Measurements from ENCODE around the gene DUOX1. TPM values are rescaled to one million over a fixed set of nuclear protein-coding genes. Genes with fewer than 3 reads are reported as not detected.

The DUOX1 gene
- total RNA-seq, 2 experiments from 2014 or later = not detected

DNA sequence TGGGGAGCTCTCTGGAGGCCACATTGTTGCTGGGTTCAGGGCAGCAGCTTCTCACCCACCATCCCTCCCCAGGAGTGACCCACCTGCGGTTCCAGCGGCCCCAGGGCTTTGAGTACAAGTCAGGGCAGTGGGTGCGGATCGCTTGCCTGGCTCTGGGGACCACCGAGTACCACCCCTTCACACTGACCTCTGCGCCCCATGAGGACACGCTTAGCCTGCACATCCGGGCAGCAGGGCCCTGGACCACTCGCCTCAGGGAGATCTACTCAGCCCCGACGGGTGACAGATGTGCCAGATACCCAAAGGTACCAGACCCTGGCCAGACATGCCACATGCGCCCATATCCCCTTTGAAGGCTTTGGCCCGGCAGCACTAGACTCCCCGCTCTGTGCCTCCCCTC, 31.9 kb downstream of the DUOX1 start:
- peaks cover 1% of the 10 kb centered on the region for H3K36me3 Mint-ChIP-seq (ENCODE audit: low read depth)
- H3K4me3 Mint-ChIP-seq = no peak overlapping the region
- H3K27ac Mint-ChIP-seq = no peak overlapping the region
- H3K27me3 Mint-ChIP-seq = no peaks in the 10 kb centered on the region
- intact Hi-C loops (cut with micrococcal nuclease) = no loop called here
- ATAC-seq = no peak
- ChIA-PET POLR2A (interaction anchor here (1.6 kb wide), 1 partner anchor 38 kb away, joined by 3 read pairs; no protein-coding TSS in a partner anchor), CTCF (interaction anchor here (1.2 to 2.5 kb wide), 5 partner anchors 10 to 223 kb away, joined by 3 to 9 read pairs (median 4); no protein-coding TSS in a partner anchor)
- peaks cover 16% of the 10 kb centered on the region for H3K4me1 Mint-ChIP-seq (ENCODE audit: low read depth)
- H3K9me3 Mint-ChIP-seq = no peaks in the 10 kb centered on the region
- DNase-seq = no peak
- TF ChIP-seq, protein P1, sequence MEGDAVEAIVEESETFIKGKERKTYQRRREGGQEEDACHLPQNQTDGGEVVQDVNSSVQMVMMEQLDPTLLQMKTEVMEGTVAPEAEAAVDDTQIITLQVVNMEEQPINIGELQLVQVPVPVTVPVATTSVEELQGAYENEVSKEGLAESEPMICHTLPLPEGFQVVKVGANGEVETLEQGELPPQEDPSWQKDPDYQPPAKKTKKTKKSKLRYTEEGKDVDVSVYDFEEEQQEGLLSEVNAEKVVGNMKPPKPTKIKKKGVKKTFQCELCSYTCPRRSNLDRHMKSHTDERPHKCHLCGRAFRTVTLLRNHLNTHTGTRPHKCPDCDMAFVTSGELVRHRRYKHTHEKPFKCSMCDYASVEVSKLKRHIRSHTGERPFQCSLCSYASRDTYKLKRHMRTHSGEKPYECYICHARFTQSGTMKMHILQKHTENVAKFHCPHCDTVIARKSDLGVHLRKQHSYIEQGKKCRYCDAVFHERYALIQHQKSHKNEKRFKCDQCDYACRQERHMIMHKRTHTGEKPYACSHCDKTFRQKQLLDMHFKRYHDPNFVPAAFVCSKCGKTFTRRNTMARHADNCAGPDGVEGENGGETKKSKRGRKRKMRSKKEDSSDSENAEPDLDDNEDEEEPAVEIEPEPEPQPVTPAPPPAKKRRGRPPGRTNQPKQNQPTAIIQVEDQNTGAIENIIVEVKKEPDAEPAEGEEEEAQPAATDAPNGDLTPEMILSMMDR (IDR thresholded peaks at IDR 0.05) = no peak

DNA sequence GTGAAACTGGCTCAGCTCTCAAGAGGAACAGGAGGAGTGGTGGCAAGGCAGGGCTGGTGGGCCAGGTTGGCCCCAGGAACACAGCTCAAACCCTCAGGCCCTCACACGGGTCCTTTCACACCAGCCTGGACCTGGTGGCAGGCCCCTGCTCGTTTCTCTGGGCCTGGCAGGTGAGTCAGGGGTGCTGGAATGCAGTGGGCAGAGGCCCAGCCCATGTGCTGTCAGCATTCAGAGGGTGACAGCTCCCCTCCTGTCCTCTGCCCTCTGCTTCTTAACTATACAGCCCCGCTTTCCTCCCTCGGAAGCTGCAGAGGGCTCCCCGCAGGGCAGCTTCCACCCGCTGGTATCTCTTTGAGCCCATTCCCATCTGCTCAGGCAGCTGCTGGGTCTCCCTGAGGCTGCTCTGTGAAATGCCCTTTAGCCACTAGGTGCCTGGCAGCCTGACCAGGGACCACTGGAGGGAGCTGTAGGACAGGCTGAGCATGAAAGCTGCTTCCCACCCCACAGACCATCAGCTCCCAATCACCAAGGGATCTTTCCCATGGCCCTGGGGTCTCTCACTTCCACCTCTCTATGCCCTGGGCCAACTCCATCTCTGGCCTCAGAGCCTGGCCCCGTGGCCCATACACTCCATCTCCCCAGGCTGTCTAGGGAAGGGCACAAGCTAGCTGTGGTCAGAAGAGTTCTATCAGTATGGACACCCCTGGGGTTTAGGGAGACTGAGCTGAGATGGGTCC, 33.1 kb downstream of the DUOX1 start:
- Mint-ChIP-seq H3K27me3 (no peaks in the 10 kb centered on the region), H3K4me3 (no peak overlapping the region), H3K36me3 (ENCODE audit: low read depth) (peaks cover 1% of the 10 kb centered on the region), H3K9me3 (no peaks in the 10 kb centered on the region), H3K4me1 (ENCODE audit: low read depth) (peaks cover 17% of the 10 kb centered on the region), H3K27ac (no peak overlapping the region)
- POLR2A ChIA-PET = interaction anchor here (0.6 to 7.1 kb wide), 8 partner anchors 17 to 239 kb away, joined by 3 to 51 read pairs (median 4); partner anchors contain the start of gene SHF
- DNase-seq (peak; percentile 84), ATAC-seq (peak; percentile 40)
- intact Hi-C loops (cut with micrococcal nuclease) = no loop called here
- TF ChIP-seq, protein P1 (IDR thresholded peaks at IDR 0.05) = peak; percentile 81
- CTCF ChIA-PET = interaction anchor here (0.6 to 8.4 kb wide), 47 partner anchors 9 to 296 kb away, joined by 3 to 131 read pairs (median 5); partner anchors contain the start of gene SHF

GRCh38 chr15:45163508-45163856, 33.7 kb downstream of the DUOX1 start:
- Mint-ChIP-seq H3K4me1 (ENCODE audit: low read depth) (peaks cover 14% of the 10 kb centered on the region), H3K4me3 (no peak overlapping the region), H3K9me3 (no peaks in the 10 kb centered on the region), H3K27ac (no peak overlapping the region), H3K27me3 (no peaks in the 10 kb centered on the region), H3K36me3 (ENCODE audit: low read depth) (peaks cover 1% of the 10 kb centered on the region)
- DNase-seq = no peak
- intact Hi-C loops (cut with micrococcal nuclease) = no loop called here
- no peak for ATAC-seq
- ChIA-PET CTCF (interaction anchor here (0.8 to 8.4 kb wide), 43 partner anchors 8 to 295 kb away, joined by 3 to 131 read pairs (median 5); partner anchors contain the start of gene SHF), POLR2A (interaction anchor here (0.8 to 7.1 kb wide), 8 partner anchors 9 to 239 kb away, joined by 3 to 51 read pairs (median 4); partner anchors contain the start of gene SHF)
- TF ChIP-seq, protein P1 (IDR thresholded peaks at IDR 0.05) = no peak

DNA sequence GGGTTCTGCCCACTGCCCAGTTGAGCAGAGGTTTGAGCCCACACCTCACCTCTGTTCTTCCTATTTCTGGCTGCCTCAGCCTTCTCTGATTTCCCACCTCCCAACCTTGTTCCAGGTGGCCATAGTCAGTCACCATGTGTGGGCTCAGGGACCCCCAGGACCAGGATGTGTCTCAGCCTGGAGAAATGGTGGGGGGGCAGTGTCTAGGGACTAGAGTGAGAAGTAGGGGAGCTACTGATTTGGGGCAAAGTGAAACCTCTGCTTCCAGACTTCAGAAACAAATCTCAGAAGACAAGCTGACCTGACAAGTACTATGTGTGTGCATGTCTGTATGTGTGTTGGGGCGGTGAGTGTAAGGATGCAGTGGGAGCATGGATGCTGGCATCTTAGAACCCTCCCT, 35.1 kb downstream of the DUOX1 start:
- CTCF ChIA-PET = interaction anchor here (0.8 to 8.4 kb wide), 7 partner anchors 15 to 292 kb away, joined by 3 to 131 read pairs (median 10); no protein-coding TSS in a partner anchor
- Mint-ChIP-seq H3K27ac (peak overlapping the region; percentile 89), H3K27me3 (no peaks in the 10 kb centered on the region), H3K9me3 (no peaks in the 10 kb centered on the region), H3K4me1 (ENCODE audit: low read depth) (peaks cover 14% of the 10 kb centered on the region), H3K36me3 (ENCODE audit: low read depth) (peaks cover 1% of the 10 kb centered on the region), H3K4me3 (peak overlapping the region; percentile 77)
- no peak for DNase-seq
- TF ChIP-seq, protein P1 (IDR thresholded peaks at IDR 0.05) = no peak
- no peak for ATAC-seq
- POLR2A ChIA-PET = interaction anchor here (1.6 to 7.1 kb wide), 3 partner anchors 16 to 36 kb away, joined by 5 to 51 read pairs (median 50); partner anchors contain the start of gene SHF
- intact Hi-C loops (cut with micrococcal nuclease) = no loop called here

DNA sequence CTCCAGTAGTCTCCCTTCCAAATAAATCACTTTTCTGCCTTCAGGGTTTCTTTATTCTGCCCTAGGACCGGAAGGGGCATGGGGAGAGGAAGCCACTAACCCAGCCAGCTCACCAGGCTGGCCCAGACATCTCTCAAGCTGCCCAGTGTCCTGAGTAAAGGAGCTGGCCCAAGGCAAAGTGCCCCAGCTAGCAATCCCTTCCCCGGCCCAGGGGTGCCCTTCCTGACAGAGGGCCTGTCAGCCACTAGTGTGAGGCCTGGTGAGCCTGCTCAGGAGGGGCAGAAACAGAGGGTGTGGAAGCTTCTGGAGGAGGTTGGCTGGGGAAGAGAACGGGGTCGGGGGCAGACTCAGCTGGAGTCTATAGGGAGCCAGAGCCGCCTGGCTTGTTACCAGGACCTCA, 35.7 kb downstream of the DUOX1 start:
- H3K4me3 Mint-ChIP-seq = peak overlapping the region; percentile 77
- H3K36me3 Mint-ChIP-seq (ENCODE audit: low read depth) = peaks cover 1% of the 10 kb centered on the region
- ATAC-seq = no peak
- no peak for DNase-seq
- ChIA-PET CTCF (interaction anchor here (0.8 to 8.4 kb wide), 4 partner anchors 15 to 292 kb away, joined by 3 to 131 read pairs (median 22); no protein-coding TSS in a partner anchor), POLR2A (interaction anchor here (1.4 to 7.1 kb wide), 4 partner anchors 15 to 235 kb away, joined by 4 to 51 read pairs (median 28); partner anchors contain the start of gene SHF)
- H3K27ac Mint-ChIP-seq = peak overlapping the region; percentile 89
- H3K9me3 Mint-ChIP-seq = no peaks in the 10 kb centered on the region
- peaks cover 14% of the 10 kb centered on the region for H3K4me1 Mint-ChIP-seq (ENCODE audit: low read depth)
- TF ChIP-seq, protein P1 (IDR thresholded peaks at IDR 0.05) = no peak
- no peaks in the 10 kb centered on the region for H3K27me3 Mint-ChIP-seq
- intact Hi-C loops (cut with micrococcal nuclease) = no loop called here
